CD4-positive, alpha-beta T cell treated with Interleukin-4 for 4 hours (primary cell): ENCODE data around the gene CUEDC1.
"Not testable (repeated sequence)": the region's sequence is repeated elsewhere in the genome, so short reads cannot be mapped to it uniquely, and the experiment has no call there.

Source experiments
- DNase-seq: peaks from one replicate; pipeline ENCODE4 v3.0.0-alpha.2; 2020

CUEDC1 gene

GRCh38 chr17:57856792-57857620, 98.2 kb downstream of the CUEDC1 start:
- DNase-seq = no peak

DNA sequence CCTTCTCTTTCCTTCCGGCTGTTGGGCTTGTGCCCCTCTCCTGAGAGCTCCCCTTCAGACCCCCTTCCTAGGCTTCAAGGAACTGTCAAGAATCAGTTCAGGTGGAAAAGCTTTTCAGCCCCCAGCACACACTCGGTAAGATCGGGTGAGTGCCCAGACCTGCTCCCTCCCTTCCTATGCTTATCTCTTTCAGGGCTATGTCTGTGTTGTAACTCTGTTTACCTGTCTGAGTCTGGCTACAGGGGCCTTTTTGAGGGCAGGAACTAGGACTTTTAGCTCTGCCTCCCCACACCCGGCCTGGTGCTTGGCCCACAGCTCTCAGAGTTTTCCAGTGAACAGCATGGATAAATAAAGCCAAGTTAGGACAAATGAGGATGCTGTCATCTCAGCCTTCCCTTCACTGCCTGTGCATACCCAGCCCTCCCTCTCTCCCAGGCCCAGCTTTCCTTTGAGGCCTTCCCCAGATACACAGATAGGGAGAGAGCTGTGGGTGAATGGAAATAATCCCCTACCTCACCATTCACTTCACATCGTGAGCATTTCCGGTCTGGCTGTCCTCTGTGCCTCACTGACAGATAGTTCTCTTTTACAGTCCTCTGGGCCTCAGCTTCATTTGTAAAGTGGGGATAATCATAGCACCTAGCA, 99.7 kb downstream of the CUEDC1 start:
- no peak for DNase-seq

GRCh38 chr17:57853695-57854094, 101.5 kb downstream of the CUEDC1 start:
- no peak for DNase-seq

DNA sequence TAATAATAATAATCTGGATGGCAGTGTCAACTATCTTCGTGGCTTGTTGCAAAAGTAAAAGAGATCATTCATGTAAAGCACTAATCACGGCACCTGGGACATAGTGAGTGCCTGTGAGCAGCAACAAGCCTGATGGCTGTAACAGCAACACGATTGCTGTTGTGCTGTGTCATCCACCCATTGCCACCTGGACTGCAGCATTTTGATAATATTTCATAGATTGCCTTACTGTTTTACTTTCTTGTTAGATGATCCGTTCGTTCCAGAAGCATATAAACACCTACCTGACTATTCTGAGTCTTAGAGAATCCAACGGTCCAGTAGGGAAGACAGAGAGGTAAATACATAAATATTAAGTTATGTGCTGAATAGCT, 102.3 kb downstream of the CUEDC1 start:
- DNase-seq = no peak

GRCh38 chr17:57852092-57852954, 102.9 kb downstream of the CUEDC1 start:
- DNase-seq = no peak

- peak; percentile 98 for DNase-seq
These were observed 105.1 kb downstream of the CUEDC1 start, which contains the start of gene MRPS23 for GRCh38 chr17:57849874-57850754. TSS of gene MRPS23 (minus strand) at chr17:57850044. CDS start at chr17:57850010, 34 bp downstream.

DNA sequence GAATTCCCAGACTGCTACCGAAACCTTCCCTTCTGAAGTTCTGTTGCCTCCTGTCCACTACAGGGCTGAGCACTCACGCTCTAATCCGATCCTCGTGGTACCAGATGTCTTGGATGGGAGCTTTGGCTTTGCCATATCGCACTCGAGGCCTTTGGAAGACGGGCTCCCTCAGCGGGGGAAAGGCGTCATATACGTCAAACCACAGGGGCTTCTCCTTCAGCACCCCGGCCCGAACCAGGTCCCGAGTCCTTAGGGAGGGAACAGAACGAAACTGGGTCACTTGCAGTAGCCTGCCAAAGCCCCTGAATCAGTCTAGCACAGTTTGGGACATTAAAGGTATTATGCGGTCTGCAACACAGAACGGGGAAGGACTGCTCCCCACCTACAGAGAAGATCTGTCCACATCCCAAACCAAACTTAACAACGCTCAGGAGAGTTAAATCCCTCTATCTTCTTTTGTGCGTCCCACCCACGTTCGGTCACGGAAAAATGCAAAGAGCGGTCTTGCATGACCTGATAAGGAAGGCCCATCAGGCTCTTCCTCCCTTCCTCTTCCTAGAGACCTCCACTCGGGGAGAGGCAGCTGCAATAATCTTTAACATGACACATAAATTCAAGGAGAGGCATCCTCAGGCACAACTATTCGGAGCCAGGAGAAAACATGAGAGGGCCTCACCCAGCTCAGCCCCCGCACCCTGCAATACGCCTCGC, 105.9 kb downstream of the CUEDC1 start:
- DNase-seq = no peak

DNA sequence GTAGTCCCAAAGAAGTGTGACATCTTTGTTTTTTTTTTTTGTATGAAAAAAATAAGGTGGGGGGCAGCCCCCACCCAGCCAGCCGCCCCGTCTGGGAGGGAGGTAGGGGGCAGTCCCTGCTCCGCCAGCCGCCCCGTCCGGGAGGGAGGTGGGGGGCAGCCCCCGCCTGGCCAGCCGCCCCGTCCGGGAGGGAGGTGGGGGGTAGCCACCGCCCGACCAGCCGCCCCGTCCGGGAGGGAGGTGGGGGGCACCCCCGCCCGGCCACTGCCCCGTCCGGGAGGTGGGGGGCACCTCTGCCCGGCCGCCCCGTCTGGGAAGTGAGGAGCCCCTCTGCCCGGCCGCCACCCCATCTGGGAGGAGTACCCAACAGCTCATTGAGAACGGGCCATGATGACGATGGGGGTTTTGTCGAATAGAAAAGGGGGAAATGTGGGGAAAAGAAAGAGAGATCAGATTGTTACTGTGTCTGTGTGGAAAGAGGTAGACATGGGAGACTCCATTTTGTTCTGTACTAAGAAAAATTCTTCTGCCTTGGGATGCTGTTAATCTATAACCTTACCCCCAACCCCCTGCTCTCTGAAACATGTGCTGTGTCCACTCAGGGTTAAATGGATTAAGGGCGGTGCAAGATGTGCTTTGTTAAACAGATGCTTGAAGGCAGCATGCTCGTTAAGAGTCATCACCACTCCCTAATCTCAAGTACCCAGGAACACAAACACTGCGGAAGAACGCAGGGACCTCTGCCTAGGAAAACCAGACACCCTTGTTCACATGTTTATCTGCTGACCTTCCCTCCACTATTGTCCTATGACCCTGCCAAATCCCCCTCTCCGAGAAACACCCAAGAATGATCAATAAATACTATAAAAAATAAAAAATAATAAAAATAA, 108.9 kb downstream of the CUEDC1 start:
- DNase-seq = not testable (repeated sequence)

GRCh38 chr17:57842280-57842679, 112.9 kb downstream of the CUEDC1 start:
- DNase-seq = no peak

- DNase-seq = no peak
These were observed 115.7 kb downstream of the CUEDC1 start for GRCh38 chr17:57839571-57839923.

DNA sequence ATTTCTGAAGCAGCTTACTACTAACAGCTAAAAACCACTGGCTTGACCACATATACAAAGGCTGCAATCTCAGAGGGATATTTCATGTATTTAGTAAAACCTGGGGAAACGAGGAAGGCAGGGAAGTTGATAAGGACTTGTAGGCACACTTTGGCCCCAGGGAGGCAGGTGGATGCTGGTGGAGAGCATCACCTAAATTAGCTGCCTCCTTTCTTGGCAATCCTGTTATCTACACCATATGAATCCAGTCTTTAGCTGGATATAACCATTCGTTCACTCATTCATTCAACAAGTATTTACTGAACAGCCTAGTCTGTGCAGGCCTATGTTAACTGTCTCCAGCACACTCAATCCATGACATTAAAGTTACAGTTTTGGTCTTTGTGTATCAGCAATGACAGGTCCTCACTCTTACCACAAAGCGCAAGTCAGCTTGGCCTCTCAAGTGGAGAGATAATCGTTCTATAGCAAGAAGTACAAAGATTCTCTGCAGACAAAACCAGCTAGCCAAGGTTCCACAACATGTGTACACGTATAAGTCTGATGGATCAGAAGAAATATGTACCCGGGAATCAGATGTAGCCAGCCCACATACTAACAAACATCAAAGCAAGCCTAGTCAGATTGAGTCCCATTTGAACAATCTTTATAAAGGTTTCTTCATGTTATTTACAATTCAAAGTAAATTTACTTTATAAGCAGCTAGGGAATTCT, 116.2 kb downstream of the CUEDC1 start:
- no peak for DNase-seq

DNA sequence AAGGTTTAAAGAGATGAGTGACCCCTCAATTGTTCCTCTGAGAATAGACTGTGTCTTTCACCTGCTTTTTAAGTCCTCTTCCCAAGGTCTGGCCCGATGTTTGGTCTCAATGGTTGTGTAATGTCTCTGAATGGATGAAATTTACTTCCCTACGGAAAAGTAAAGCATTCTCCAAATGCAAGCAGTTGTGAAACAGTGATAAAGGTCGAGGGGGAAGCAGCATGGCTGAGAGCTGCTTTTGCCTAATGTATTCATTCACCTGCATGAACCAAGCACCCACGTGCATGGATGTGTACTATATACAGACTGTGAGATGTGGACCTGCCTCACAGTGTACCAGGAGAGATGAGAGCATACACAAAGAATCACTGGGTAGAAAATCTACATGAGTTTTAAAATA, 116.8 kb downstream of the CUEDC1 start:
- no peak for DNase-seq

DNA sequence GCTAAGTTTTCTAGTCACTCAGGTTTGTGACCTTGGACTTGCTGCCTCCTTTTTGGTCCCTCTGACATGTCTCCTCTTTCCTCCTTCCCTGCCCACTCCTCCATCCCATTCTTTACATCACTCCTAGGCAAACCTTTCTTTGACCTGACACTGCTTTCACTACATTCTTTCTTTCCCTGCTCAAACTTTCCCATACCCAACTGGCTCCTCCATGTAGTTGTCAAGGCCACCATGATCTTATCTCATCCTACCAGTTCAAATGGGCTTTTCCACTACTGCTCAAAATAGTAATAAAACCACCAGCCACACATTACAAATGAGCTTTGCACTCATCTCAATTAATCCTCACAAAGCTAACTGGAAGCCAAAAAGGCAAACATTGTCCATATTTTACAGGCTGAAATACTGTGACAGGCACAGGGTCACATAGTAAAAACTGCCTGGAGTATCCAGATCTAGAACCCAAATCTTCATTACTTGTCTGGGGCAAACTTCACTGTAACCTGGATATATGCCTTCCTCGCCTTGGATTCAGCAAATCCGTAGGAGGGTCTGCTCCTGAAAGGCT, 119.8 kb downstream of the CUEDC1 start:
- no peak for DNase-seq

DNA sequence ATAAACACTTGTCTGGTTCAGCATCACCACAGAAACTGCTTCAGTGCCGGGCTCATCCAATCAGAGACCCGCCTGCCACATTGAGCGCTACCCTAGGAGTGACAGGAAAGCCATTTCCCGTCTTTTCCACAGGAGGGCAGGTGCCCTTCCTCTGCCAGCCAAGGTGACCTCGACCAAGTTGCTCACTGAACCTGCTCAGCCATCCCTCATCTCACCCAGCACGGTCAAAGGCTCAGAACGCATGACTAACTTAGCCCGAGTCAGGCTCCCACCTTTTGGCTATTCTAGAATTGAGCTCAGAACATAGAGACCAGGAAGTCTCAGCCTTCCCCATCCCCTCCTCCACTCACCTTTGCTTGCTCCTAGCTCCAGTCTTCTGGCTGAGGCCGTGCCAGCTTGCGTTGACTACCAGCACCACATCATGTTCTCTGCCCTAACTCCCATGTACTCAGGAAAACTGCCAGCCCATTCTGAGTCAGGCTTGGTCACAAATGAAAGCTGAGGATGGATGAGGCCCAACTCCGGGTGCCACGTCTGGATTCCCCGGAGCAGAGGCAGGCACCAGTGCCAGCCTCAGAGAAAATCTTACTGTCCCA, 121.0 kb downstream of the CUEDC1 start:
- no peak for DNase-seq

- peak; percentile 65 for DNase-seq
These were observed 121.9 kb downstream of the CUEDC1 start for GRCh38 chr17:57833179-57833939.

- DNase-seq = no peak
These were observed 122.7 kb downstream of the CUEDC1 start for GRCh38 chr17:57832314-57833178.

GRCh38 chr17:57830880-57831279, 124.3 kb downstream of the CUEDC1 start:
- DNase-seq = no peak
